ENCODE measurements around the gene CEP41. TPM values are rescaled to one million over a fixed set of nuclear protein-coding genes. Genes with fewer than 3 reads are reported as not detected.

CEP41 gene
- total RNA-seq, 2 experiments from 2014 or later = 27.1 to 28.7 TPM

GRCh38 chr7:130401101-130401500 lies 39.7 kb downstream of the CEP41 start:
- Mint-ChIP-seq H3K27me3 (no peaks in the 10 kb centered on the region), H3K27ac (no peak overlapping the region), H3K4me1 (peaks cover 5% of the 10 kb centered on the region), H3K9me3 (no peaks in the 10 kb centered on the region), H3K36me3 (peaks cover 61% of the 10 kb centered on the region), H3K4me3 (no peak overlapping the region)
- DNase-seq (no peak), ATAC-seq (ENCODE audit: low read depth) (no peak)
- POLR2A ChIA-PET = no interaction called here

- ATAC-seq (ENCODE audit: low read depth) = no peak
- Mint-ChIP-seq H3K27ac (no peak overlapping the region), H3K27me3 (no peaks in the 10 kb centered on the region), H3K9me3 (no peaks in the 10 kb centered on the region), H3K36me3 (peaks cover 62% of the 10 kb centered on the region), H3K4me3 (no peak overlapping the region), H3K4me1 (peaks cover 10% of the 10 kb centered on the region)
- POLR2A ChIA-PET = no interaction called here
- no peak for DNase-seq
Measured at GRCh38 chr7:130400120-130400572, 40.7 kb downstream of the CEP41 start.

GRCh38 chr7:130398526-130399090 lies 42.2 kb downstream of the CEP41 start:
- H3K27me3 Mint-ChIP-seq = no peaks in the 10 kb centered on the region
- H3K4me3 Mint-ChIP-seq = no peak overlapping the region
- POLR2A ChIA-PET = interaction anchor here (1.3 kb wide), 1 partner anchor 30 kb away, joined by 3 read pairs; no protein-coding TSS in a partner anchor
- H3K36me3 Mint-ChIP-seq = peaks cover 57% of the 10 kb centered on the region
- ATAC-seq (ENCODE audit: low read depth) (no peak), DNase-seq (no peak)
- peaks cover 24% of the 10 kb centered on the region for H3K4me1 Mint-ChIP-seq
- no peaks in the 10 kb centered on the region for H3K9me3 Mint-ChIP-seq
- H3K27ac Mint-ChIP-seq = no peak overlapping the region

GRCh38 chr7:130397758-130398073 lies 43.1 kb downstream of the CEP41 start:
- Mint-ChIP-seq H3K9me3 (no peaks in the 10 kb centered on the region), H3K4me1 (peaks cover 32% of the 10 kb centered on the region), H3K27ac (no peak overlapping the region), H3K36me3 (peaks cover 52% of the 10 kb centered on the region), H3K27me3 (no peaks in the 10 kb centered on the region), H3K4me3 (no peak overlapping the region)
- ATAC-seq (ENCODE audit: low read depth) (no peak), DNase-seq (no peak)
- POLR2A ChIA-PET = interaction anchor here (0.7 to 1.3 kb wide), 2 partner anchors 12 to 29 kb away, joined by 3 to 7 read pairs; no protein-coding TSS in a partner anchor

- Mint-ChIP-seq H3K36me3 (peaks cover 48% of the 10 kb centered on the region), H3K4me1 (peaks cover 35% of the 10 kb centered on the region), H3K4me3 (no peak overlapping the region), H3K27ac (no peak overlapping the region), H3K27me3 (peaks cover 2% of the 10 kb centered on the region), H3K9me3 (no peaks in the 10 kb centered on the region)
- POLR2A ChIA-PET = interaction anchor here (0.7 to 1.3 kb wide), 3 partner anchors 12 to 28 kb away, joined by 3 to 7 read pairs (median 4); no protein-coding TSS in a partner anchor
- ATAC-seq (ENCODE audit: low read depth) = no peak
- no peak for DNase-seq
Measured at GRCh38 chr7:130397051-130397757, 43.6 kb downstream of the CEP41 start.

- Mint-ChIP-seq H3K4me3 (peak overlapping the region; percentile 73), H3K9me3 (no peaks in the 10 kb centered on the region), H3K36me3 (peaks cover 44% of the 10 kb centered on the region), H3K4me1 (peaks cover 35% of the 10 kb centered on the region), H3K27ac (peak overlapping the region; percentile 72), H3K27me3 (peaks cover 2% of the 10 kb centered on the region)
- ATAC-seq (ENCODE audit: low read depth) (no peak), DNase-seq (no peak)
- POLR2A ChIA-PET = no interaction called here
Measured at GRCh38 chr7:130396109-130396508, 44.7 kb downstream of the CEP41 start.

- POLR2A ChIA-PET = no interaction called here
- H3K27ac Mint-ChIP-seq = peak overlapping the region; percentile 37
- ATAC-seq (ENCODE audit: low read depth) = no peak
- H3K4me3 Mint-ChIP-seq = peak overlapping the region; percentile 51
- peaks cover 2% of the 10 kb centered on the region for H3K27me3 Mint-ChIP-seq
- peaks cover 38% of the 10 kb centered on the region for H3K36me3 Mint-ChIP-seq
- peaks cover 35% of the 10 kb centered on the region for H3K4me1 Mint-ChIP-seq
- no peak for DNase-seq
- H3K9me3 Mint-ChIP-seq = no peaks in the 10 kb centered on the region
Measured at GRCh38 chr7:130395421-130395820, 45.4 kb downstream of the CEP41 start.

GRCh38 chr7:130394421-130395195 lies 46.2 kb downstream of the CEP41 start:
- POLR2A ChIA-PET = interaction anchor here (0.7 to 1.9 kb wide), 11 partner anchors 9 to 189 kb away, joined by 3 to 12 read pairs (median 4); partner anchors contain the start of genes CEP41 and TMEM209
- Mint-ChIP-seq H3K9me3 (no peaks in the 10 kb centered on the region), H3K27me3 (peaks cover 2% of the 10 kb centered on the region), H3K27ac (peak overlapping the region; percentile 95), H3K4me3 (peak overlapping the region; percentile 81), H3K4me1 (peaks cover 35% of the 10 kb centered on the region), H3K36me3 (peaks cover 31% of the 10 kb centered on the region)
- DNase-seq (peak; percentile 44), ATAC-seq (ENCODE audit: low read depth) (peak; percentile 99)

- Mint-ChIP-seq H3K4me1 (peaks cover 32% of the 10 kb centered on the region), H3K27ac (peak overlapping the region; percentile 95), H3K36me3 (peaks cover 24% of the 10 kb centered on the region), H3K4me3 (peak overlapping the region; percentile 81), H3K27me3 (peaks cover 2% of the 10 kb centered on the region), H3K9me3 (no peaks in the 10 kb centered on the region)
- peak; percentile 15 for ATAC-seq (ENCODE audit: low read depth)
- no peak for DNase-seq
- POLR2A ChIA-PET = interaction anchor here (0.7 to 1.9 kb wide), 12 partner anchors 10 to 189 kb away, joined by 3 to 12 read pairs (median 4); partner anchors contain the start of genes CEP41 and TMEM209
Measured at GRCh38 chr7:130393841-130394411, 46.9 kb downstream of the CEP41 start.

GRCh38 chr7:130393101-130393561 lies 47.7 kb downstream of the CEP41 start:
- H3K9me3 Mint-ChIP-seq = no peaks in the 10 kb centered on the region
- no peak overlapping the region for H3K4me3 Mint-ChIP-seq
- H3K27ac Mint-ChIP-seq = peak overlapping the region; percentile 95
- H3K4me1 Mint-ChIP-seq = peaks cover 30% of the 10 kb centered on the region
- peaks cover 18% of the 10 kb centered on the region for H3K36me3 Mint-ChIP-seq
- peaks cover 2% of the 10 kb centered on the region for H3K27me3 Mint-ChIP-seq
- ATAC-seq (ENCODE audit: low read depth) = no peak
- POLR2A ChIA-PET = interaction anchor here (1.5 to 1.9 kb wide), 2 partner anchors 24 to 25 kb away, joined by 5 to 12 read pairs; no protein-coding TSS in a partner anchor
- no peak for DNase-seq

GRCh38 chr7:130390486-130390885 lies 50.3 kb downstream of the CEP41 start:
- H3K27me3 Mint-ChIP-seq = peaks cover 2% of the 10 kb centered on the region
- no peak overlapping the region for H3K27ac Mint-ChIP-seq
- DNase-seq (no peak), ATAC-seq (ENCODE audit: low read depth) (no peak)
- peaks cover 31% of the 10 kb centered on the region for H3K4me1 Mint-ChIP-seq
- H3K4me3 Mint-ChIP-seq = no peak overlapping the region
- POLR2A ChIA-PET = no interaction called here
- H3K36me3 Mint-ChIP-seq = peaks cover 6% of the 10 kb centered on the region
- peaks cover 4% of the 10 kb centered on the region for H3K9me3 Mint-ChIP-seq

GRCh38 chr7:130388671-130389070 lies 52.1 kb downstream of the CEP41 start:
- Mint-ChIP-seq H3K36me3 (peaks cover 6% of the 10 kb centered on the region), H3K27me3 (peaks cover 2% of the 10 kb centered on the region), H3K9me3 (peaks cover 4% of the 10 kb centered on the region), H3K4me1 (peaks cover 15% of the 10 kb centered on the region), H3K27ac (no peak overlapping the region), H3K4me3 (no peak overlapping the region)
- DNase-seq = no peak
- no peak for ATAC-seq (ENCODE audit: low read depth)
- POLR2A ChIA-PET = no interaction called here

Data from activated naive CD8-positive, alpha-beta T cell treated with anti-CD3 and anti-CD28 coated beads, Interleukin-2, amount 10 ng/mL, durations not matched to agents 7 days and 5 days (primary cell).